ENCODE results near the gene KRT77.

DNA sequence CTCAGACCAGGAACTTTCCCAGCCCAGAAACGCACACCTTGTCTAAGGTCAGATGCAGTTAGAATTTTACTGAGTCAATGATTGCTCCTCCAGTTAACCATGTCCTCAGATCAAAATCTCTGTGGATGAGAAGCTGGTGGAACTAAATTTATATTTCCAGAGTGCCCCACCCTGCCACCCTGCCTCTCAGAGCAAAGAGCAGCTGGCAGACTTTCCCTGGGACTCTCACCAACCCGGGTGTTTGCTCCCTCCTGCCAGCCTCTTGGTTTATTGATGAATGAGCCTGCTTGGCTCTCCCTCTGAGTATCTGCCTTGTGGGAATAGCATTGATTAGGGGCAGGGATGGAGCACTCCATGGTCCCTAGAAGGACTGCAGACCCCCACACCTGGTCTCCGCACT, 17.3 kb downstream of the KRT77 start:
- TF ChIP-seq POLR2AphosphoS5 (IDR thresholded peaks at IDR 0.05; ENCODE audit: low read depth, low read length), result no peak
- TF ChIP-seq, protein P1, sequence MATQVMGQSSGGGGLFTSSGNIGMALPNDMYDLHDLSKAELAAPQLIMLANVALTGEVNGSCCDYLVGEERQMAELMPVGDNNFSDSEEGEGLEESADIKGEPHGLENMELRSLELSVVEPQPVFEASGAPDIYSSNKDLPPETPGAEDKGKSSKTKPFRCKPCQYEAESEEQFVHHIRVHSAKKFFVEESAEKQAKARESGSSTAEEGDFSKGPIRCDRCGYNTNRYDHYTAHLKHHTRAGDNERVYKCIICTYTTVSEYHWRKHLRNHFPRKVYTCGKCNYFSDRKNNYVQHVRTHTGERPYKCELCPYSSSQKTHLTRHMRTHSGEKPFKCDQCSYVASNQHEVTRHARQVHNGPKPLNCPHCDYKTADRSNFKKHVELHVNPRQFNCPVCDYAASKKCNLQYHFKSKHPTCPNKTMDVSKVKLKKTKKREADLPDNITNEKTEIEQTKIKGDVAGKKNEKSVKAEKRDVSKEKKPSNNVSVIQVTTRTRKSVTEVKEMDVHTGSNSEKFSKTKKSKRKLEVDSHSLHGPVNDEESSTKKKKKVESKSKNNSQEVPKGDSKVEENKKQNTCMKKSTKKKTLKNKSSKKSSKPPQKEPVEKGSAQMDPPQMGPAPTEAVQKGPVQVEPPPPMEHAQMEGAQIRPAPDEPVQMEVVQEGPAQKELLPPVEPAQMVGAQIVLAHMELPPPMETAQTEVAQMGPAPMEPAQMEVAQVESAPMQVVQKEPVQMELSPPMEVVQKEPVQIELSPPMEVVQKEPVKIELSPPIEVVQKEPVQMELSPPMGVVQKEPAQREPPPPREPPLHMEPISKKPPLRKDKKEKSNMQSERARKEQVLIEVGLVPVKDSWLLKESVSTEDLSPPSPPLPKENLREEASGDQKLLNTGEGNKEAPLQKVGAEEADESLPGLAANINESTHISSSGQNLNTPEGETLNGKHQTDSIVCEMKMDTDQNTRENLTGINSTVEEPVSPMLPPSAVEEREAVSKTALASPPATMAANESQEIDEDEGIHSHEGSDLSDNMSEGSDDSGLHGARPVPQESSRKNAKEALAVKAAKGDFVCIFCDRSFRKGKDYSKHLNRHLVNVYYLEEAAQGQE (IDR thresholded peaks at IDR 0.05; ENCODE audit: insufficient read depth in 1 of 2, low read depth in 2 of 2, low read length in 2 of 2), result no peak
- no peak for TF ChIP-seq TAF1 (IDR thresholded peaks at IDR 0.05; ENCODE audit: borderline replicate concordance, insufficient read depth, low read length)
- TF ChIP-seq SIN3A (IDR thresholded peaks at IDR 0.05; ENCODE audit: borderline replicate concordance, insufficient read depth, low read length), result no peak
- TF ChIP-seq FOXP2 (optimal IDR thresholded peaks at IDR 0.05; ENCODE audit: borderline replicate concordance, extremely low read depth, extremely low read length, insufficient read depth), result no peak
